Measurements from ENCODE around the gene DSE. TPM values are rescaled to one million over a fixed set of nuclear protein-coding genes. Genes with fewer than 3 reads are reported as not detected.

The DSE gene
- total RNA-seq, 2 experiments from 2014 or later, result 3.7 to 3.8 TPM

DNA sequence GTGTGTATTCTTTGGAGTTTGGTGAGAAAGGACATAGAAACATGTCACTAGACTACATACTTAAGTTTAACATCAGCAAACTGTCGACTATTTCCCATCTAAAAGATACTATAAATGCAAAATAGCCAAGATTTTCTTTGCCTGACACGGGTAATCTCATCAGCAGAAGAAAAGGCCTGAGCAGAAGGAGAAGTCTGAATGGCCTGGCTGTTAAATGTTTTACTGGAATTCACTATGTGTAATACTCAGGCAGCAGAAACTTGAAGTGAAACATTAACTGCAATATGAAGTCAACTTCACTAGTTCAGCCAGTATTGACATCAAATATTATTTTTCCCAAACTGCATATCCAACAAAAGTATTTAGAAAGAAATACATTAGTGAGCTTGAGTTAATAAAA is 6.4 kb upstream of the DSE start:
- Mint-ChIP-seq H3K4me3 (no peak overlapping the region), H3K27me3 (ENCODE audit: low read depth) (peaks cover 7% of the 10 kb centered on the region), H3K4me1 (ENCODE audit: low read depth) (peaks cover 5% of the 10 kb centered on the region), H3K9me3 (ENCODE audit: insufficient read depth) (no peaks in the 10 kb centered on the region), H3K36me3 (ENCODE audit: low read depth) (no peaks in the 10 kb centered on the region), H3K27ac (no peak overlapping the region)
- ChIA-PET CTCF (no interaction called here), POLR2A (no interaction called here)
- ATAC-seq (no peak), DNase-seq (no peak)

DNA sequence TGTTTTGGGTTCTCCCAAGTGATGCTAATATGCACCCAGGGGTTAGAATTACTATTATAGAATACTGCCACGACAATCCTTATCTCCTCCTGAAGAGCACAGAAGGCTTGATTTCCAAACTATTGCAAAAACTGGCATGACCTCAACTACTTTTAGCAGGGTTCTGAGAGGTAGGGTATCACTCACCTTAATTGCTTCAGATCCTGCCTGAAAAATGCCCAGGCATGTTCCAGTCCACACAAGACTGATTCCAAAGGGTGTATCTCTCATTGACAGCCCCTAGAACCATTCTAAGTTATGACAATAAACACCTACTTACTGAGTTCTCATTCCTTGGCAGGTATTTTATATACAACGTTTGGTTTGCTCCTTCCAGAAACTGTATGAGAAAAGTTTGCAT is 5.0 kb upstream of the DSE start:
- DNase-seq (no peak), ATAC-seq (no peak)
- H3K36me3 Mint-ChIP-seq (ENCODE audit: low read depth), result no peaks in the 10 kb centered on the region
- peaks cover 15% of the 10 kb centered on the region for H3K4me1 Mint-ChIP-seq (ENCODE audit: low read depth)
- no peaks in the 10 kb centered on the region for H3K9me3 Mint-ChIP-seq (ENCODE audit: insufficient read depth)
- no peak overlapping the region for H3K4me3 Mint-ChIP-seq
- no peak overlapping the region for H3K27ac Mint-ChIP-seq
- ChIA-PET POLR2A (no interaction called here), CTCF (no interaction called here)
- peaks cover 15% of the 10 kb centered on the region for H3K27me3 Mint-ChIP-seq (ENCODE audit: low read depth)

DNA sequence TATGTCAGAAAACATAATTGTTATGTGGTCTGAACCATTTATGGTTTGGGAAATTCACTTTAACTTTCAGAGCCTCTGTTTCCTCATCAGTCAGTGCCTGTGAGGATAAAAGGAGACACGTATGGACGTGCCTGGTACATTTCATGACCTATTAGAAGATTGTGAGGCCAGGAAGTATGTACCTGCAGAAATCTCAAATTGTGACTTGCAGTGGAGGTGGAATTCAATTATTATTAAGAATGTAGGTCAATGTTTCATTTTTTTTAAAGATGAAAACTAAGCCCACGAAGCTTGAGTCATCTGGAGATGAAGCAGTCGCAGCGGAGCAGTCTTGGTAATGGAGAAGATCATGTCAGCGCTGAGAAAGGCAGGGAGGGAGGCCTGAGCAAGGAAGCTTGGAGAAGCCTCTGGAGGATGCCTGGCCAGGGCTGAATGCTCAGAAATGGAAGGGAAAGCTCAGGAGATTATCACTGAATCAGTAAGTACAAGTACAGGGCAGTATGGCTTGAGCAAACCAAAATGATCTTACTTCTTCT is 3.9 kb upstream of the DSE start:
- DNase-seq (no peak), ATAC-seq (no peak)
- Mint-ChIP-seq H3K9me3 (ENCODE audit: insufficient read depth) (no peaks in the 10 kb centered on the region), H3K27me3 (ENCODE audit: low read depth) (peaks cover 20% of the 10 kb centered on the region), H3K4me3 (no peak overlapping the region), H3K27ac (no peak overlapping the region), H3K36me3 (ENCODE audit: low read depth) (no peaks in the 10 kb centered on the region), H3K4me1 (ENCODE audit: low read depth) (peaks cover 18% of the 10 kb centered on the region)
- POLR2A ChIA-PET, result no interaction called here
- CTCF ChIA-PET, result no interaction called here

DNA sequence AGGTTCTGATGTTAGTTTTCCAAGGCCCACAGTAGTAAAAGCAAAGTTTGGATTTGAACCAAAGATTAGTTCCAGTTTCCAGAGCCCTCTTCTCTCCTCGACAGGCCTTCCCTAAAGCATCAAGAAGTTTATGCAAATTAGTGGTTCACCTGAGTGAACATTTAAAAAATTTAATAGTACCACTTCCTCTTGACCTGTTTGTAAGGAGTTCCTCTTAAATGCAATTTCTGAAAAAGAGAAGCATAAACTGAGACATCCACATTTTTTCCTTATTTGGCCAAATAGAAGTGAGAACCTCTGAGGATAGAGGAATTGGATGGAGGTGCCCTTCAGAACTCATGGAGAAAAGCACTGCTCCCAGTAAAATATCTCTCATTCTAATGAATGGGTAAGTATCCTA is 1.2 kb upstream of the DSE start:
- H3K4me3 Mint-ChIP-seq, result no peak overlapping the region
- peaks cover 26% of the 10 kb centered on the region for H3K27me3 Mint-ChIP-seq (ENCODE audit: low read depth)
- POLR2A ChIA-PET, result no interaction called here
- CTCF ChIA-PET, result no interaction called here
- no peak for DNase-seq
- no peaks in the 10 kb centered on the region for H3K36me3 Mint-ChIP-seq (ENCODE audit: low read depth)
- ATAC-seq, result no peak
- peaks cover 18% of the 10 kb centered on the region for H3K4me1 Mint-ChIP-seq (ENCODE audit: low read depth)
- H3K27ac Mint-ChIP-seq, result no peak overlapping the region
- no peaks in the 10 kb centered on the region for H3K9me3 Mint-ChIP-seq (ENCODE audit: insufficient read depth)

DNA sequence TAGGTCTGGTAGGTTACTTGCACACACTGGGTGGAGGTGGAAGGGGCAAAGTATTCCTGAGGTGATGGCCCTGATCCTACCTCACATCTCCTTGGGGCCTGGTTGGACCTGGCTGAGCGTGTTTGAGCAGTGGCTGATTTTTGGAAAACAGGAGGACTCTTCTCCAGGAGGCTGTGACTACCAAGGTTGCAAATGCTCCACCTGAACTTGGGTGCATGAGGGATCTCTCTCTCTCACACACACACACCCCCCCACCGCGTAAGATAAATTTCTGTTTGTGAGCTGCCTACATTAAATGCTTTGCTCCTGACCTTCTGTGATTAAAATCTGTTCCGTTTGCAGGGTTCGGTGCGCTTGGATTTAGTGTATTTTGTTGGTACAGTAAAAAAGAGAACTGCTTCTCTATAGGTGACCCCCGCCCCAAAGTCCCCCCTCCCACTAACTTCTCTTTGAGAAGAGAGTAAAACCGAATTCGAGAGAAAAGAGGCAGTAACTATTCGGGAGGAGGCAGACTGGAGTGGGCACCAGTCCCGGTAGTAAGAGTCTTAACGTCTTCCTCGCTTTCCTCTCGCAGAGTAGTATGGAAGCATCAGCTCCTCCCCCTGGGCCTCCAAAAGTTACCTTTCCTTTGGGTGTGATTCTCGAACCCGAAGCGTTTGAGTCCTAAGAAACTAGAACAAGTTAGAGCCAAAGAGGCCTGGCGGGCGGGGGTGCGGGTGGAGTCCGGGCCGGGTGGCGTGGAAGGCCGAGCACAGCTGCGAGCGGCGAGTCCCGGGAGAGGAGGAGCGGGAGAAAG is 585 bp upstream of the DSE start:
- ChIA-PET CTCF (no interaction called here), POLR2A (no interaction called here)
- Mint-ChIP-seq H3K36me3 (ENCODE audit: low read depth) (no peaks in the 10 kb centered on the region), H3K4me3 (peak overlapping the region; percentile 67), H3K27ac (peak overlapping the region; percentile 30), H3K4me1 (ENCODE audit: low read depth) (peaks cover 18% of the 10 kb centered on the region), H3K27me3 (ENCODE audit: low read depth) (peaks cover 26% of the 10 kb centered on the region), H3K9me3 (ENCODE audit: insufficient read depth) (no peaks in the 10 kb centered on the region)
- DNase-seq (no peak), ATAC-seq (peak; percentile 54)

DNA sequence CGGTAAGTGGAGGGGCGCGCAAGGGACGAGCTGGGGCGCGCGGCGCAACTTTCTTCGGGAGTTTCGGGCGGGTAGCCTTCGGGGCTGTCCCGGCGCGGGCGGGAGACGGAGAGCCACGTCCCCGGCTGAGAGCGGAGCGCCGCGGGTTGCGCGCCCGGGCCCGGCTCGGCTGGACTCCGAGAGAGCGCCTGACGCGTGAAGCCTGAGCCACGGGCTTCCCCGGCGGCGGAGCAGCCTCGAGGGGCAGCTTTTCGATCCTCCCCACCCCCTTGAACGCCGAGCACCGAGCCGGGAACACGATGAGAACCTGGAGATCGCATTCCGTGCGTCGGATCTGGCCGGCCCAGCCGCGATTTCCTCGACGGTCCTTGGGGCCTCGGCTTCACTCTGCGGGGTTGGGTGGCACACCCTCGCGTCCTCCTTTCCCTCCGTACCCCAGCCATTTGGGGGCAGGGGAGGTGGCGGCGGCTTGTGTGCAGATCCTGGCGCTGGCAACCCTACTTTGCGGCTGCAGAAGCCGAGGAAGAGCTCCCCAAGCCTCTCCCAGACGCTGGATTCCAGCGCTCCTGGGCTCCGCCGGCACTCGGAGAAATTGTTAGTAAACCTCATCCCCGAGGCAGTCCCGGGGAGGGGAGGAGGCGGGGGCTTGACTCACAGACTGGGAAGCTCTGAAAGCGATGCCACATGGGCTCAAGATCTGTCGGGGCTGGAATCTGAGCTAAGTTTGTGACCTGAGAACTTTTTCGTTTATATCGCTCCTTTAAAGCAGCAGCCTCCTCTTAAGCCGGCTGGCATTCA is 572 bp downstream of the DSE start:
- no peak for DNase-seq
- ATAC-seq, result peak; percentile 71
- no peaks in the 10 kb centered on the region for H3K36me3 Mint-ChIP-seq (ENCODE audit: low read depth)
- CTCF ChIA-PET, result interaction anchor here (0.8 to 1.0 kb wide), 3 partner anchors 65 to 189 kb away, joined by 3 to 4 read pairs (median 3); no protein-coding TSS in a partner anchor
- no peaks in the 10 kb centered on the region for H3K9me3 Mint-ChIP-seq (ENCODE audit: insufficient read depth)
- H3K27me3 Mint-ChIP-seq (ENCODE audit: low read depth), result peaks cover 34% of the 10 kb centered on the region
- H3K4me3 Mint-ChIP-seq, result peak overlapping the region; percentile 67
- no peak overlapping the region for H3K27ac Mint-ChIP-seq
- POLR2A ChIA-PET, result no interaction called here
- peaks cover 18% of the 10 kb centered on the region for H3K4me1 Mint-ChIP-seq (ENCODE audit: low read depth)

DNA sequence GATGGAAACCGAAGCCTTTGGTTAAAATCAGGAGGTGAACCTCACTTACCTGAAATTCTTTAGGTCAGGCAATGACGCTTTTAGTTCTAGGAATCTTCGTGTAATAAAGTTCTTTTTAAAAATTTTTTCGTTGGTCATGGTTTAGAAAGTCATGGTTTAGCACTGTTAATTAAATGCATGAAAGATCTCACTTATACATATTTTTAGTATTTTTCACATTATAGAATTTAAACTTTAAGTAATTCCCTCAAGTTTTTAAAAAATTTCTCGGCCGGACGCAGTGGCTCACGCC is 1.1 kb downstream of the DSE start:
- H3K27me3 Mint-ChIP-seq (ENCODE audit: low read depth), result peaks cover 36% of the 10 kb centered on the region
- ATAC-seq, result no peak
- CTCF ChIA-PET, result interaction anchor here (0.8 to 1.0 kb wide), 3 partner anchors 64 to 189 kb away, joined by 3 to 4 read pairs (median 3); no protein-coding TSS in a partner anchor

DNA sequence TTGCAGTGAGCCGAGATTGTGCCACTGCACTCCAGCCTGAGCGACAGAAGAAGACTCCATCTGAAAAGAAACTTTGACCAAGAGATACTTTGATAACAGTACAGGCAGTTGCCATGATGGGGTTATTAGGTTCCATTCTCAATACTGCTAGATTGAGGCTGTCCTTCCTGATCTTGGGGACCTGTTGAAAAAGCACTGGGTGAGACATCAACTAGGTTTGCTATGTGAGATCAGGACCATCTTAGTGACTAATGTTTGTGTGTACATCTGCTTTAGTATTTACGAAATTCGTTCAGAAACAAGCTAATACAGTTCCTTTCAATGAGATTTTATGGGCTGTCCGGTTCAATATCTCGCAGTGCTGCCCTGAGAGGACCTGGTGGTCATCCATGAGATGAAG is 2.6 kb downstream of the DSE start:
- Mint-ChIP-seq H3K9me3 (ENCODE audit: insufficient read depth) (no peaks in the 10 kb centered on the region), H3K27me3 (ENCODE audit: low read depth) (peaks cover 34% of the 10 kb centered on the region), H3K27ac (no peak overlapping the region), H3K4me1 (ENCODE audit: low read depth) (peaks cover 13% of the 10 kb centered on the region), H3K4me3 (no peak overlapping the region), H3K36me3 (ENCODE audit: low read depth) (no peaks in the 10 kb centered on the region)
- POLR2A ChIA-PET, result no interaction called here
- DNase-seq, result no peak
- CTCF ChIA-PET, result interaction anchor here (0.6 to 1.9 kb wide), 2 partner anchors 85 kb away, joined by 3 to 5 read pairs; no protein-coding TSS in a partner anchor
- ATAC-seq, result no peak

More for the DNA sequence above, 1.1 kb downstream of the DSE start:
- Mint-ChIP-seq H3K36me3 (ENCODE audit: low read depth) (no peaks in the 10 kb centered on the region), H3K27ac (no peak overlapping the region), H3K4me3 (peak overlapping the region; percentile 67), H3K4me1 (ENCODE audit: low read depth) (peaks cover 18% of the 10 kb centered on the region), H3K9me3 (ENCODE audit: insufficient read depth) (no peaks in the 10 kb centered on the region)
- POLR2A ChIA-PET, result no interaction called here
- no peak for DNase-seq

DNA sequence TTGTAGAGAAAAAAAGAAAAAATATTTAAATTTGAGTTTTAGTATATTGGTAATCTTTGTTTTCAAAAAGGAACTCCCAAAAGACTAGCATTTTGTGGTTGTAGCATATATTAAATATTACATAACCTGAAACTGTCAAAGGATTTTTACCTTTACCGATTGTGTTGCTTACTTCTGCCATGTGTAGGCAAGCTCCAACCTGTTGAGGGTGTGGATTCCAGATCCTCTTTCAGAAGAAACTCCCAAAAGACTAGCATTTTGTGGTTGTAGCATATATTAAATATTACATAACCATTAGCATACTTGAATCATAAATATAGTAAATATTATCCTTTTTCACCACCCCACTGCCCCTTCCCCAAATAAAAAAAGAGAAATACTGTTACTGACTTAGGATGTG is 3.2 kb downstream of the DSE start:
- Mint-ChIP-seq H3K4me3 (no peak overlapping the region), H3K27ac (no peak overlapping the region), H3K27me3 (ENCODE audit: low read depth) (peaks cover 33% of the 10 kb centered on the region), H3K9me3 (ENCODE audit: insufficient read depth) (no peaks in the 10 kb centered on the region), H3K36me3 (ENCODE audit: low read depth) (no peaks in the 10 kb centered on the region), H3K4me1 (ENCODE audit: low read depth) (peaks cover 13% of the 10 kb centered on the region)
- POLR2A ChIA-PET, result no interaction called here
- ATAC-seq, result no peak
- DNase-seq, result no peak
- CTCF ChIA-PET, result interaction anchor here (0.6 to 1.9 kb wide), 2 partner anchors 85 to 86 kb away, joined by 3 to 5 read pairs; no protein-coding TSS in a partner anchor

DNA sequence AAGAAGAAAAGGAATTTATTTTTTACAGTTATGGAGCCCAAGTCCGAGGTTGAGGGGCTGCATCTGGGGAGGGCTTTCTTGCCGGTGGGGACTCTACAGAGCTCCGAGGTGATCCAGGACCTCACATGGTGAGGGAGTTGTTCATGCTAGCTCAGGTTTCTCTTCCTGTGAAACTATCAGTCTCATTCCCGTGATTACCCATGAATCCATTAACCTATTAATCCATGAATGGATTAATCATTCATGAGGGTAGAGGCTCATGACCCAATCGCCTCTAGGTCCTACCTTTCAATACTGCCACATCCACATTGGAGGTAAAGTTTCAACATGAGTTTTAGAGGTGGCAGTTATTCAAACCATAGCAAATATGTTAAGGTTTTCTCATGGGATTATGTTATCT is 3.8 kb downstream of the DSE start:
- Mint-ChIP-seq H3K27me3 (ENCODE audit: low read depth) (peaks cover 32% of the 10 kb centered on the region), H3K36me3 (ENCODE audit: low read depth) (no peaks in the 10 kb centered on the region), H3K4me1 (ENCODE audit: low read depth) (peaks cover 12% of the 10 kb centered on the region), H3K9me3 (ENCODE audit: insufficient read depth) (no peaks in the 10 kb centered on the region), H3K4me3 (no peak overlapping the region), H3K27ac (no peak overlapping the region)
- ChIA-PET POLR2A (no interaction called here), CTCF (interaction anchor here (1.9 kb wide), 1 partner anchor 86 kb away, joined by 5 read pairs; no protein-coding TSS in a partner anchor)
- DNase-seq (no peak), ATAC-seq (no peak)

DNA sequence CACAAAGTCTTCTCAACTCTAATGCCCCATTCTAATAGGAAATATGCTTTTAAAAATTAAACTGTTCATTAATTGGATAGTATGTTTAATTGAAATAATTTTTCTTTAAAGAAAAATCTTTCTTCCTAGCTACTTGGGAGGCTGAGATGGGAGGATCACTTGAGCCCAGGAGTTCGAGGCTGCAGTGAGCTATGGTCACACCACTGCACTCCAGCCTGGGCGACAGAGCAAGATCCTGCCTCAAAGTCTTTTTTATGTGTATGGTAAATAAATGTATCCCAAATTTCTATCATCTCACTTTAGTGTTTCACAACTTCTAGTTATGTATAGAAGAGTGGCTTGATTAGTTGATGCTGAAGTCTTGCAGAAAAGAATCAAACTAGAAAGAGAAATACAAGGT is 4.5 kb downstream of the DSE start:
- DNase-seq, result no peak
- CTCF ChIA-PET, result no interaction called here
- POLR2A ChIA-PET, result no interaction called here

DNA sequence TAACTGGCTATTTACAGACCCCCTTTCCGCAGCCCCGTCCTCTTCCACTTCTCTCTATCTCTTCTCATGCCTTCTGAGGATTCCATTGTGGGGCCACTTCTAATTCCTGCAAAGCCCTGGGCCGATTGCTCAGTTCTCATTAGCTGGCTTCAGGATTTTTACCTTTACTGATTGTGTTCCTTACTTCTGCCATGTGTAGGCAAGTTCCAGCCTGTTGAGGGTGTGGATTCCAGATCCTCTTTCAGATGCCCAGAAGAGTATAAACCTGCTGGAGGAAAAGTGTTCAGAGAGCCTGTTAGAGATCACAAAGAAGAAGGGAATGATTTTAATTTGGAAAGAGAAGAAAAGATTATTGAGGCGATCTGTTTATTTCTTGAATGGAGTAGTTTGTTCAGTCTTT is 5.4 kb downstream of the DSE start:
- ATAC-seq, result no peak
- H3K4me1 Mint-ChIP-seq (ENCODE audit: low read depth), result peaks cover 3% of the 10 kb centered on the region
- POLR2A ChIA-PET, result no interaction called here
- H3K27me3 Mint-ChIP-seq (ENCODE audit: low read depth), result peaks cover 30% of the 10 kb centered on the region
- H3K4me3 Mint-ChIP-seq, result no peak overlapping the region
- CTCF ChIA-PET, result no interaction called here
- DNase-seq, result no peak
- no peaks in the 10 kb centered on the region for H3K36me3 Mint-ChIP-seq (ENCODE audit: low read depth)
- H3K9me3 Mint-ChIP-seq (ENCODE audit: insufficient read depth), result no peaks in the 10 kb centered on the region
- no peak overlapping the region for H3K27ac Mint-ChIP-seq

More for the DNA sequence above, 4.5 kb downstream of the DSE start:
- Mint-ChIP-seq H3K4me3 (no peak overlapping the region), H3K27ac (no peak overlapping the region), H3K4me1 (ENCODE audit: low read depth) (peaks cover 5% of the 10 kb centered on the region), H3K36me3 (ENCODE audit: low read depth) (no peaks in the 10 kb centered on the region), H3K27me3 (ENCODE audit: low read depth) (peaks cover 29% of the 10 kb centered on the region), H3K9me3 (ENCODE audit: insufficient read depth) (no peaks in the 10 kb centered on the region)
- ATAC-seq, result no peak

Data from activated CD8-positive, alpha-beta T cell treated with anti-CD3 and anti-CD28 coated beads, Interleukin-2, amount 10 ng/mL, durations not matched to agents 7 days and 5 days (primary cell).